ENCODE results near the gene ENOSF1.

GRCh38 chr18:634551-635045 is 77.8 kb downstream of the ENOSF1 start:
- TF ChIP-seq, protein P1, sequence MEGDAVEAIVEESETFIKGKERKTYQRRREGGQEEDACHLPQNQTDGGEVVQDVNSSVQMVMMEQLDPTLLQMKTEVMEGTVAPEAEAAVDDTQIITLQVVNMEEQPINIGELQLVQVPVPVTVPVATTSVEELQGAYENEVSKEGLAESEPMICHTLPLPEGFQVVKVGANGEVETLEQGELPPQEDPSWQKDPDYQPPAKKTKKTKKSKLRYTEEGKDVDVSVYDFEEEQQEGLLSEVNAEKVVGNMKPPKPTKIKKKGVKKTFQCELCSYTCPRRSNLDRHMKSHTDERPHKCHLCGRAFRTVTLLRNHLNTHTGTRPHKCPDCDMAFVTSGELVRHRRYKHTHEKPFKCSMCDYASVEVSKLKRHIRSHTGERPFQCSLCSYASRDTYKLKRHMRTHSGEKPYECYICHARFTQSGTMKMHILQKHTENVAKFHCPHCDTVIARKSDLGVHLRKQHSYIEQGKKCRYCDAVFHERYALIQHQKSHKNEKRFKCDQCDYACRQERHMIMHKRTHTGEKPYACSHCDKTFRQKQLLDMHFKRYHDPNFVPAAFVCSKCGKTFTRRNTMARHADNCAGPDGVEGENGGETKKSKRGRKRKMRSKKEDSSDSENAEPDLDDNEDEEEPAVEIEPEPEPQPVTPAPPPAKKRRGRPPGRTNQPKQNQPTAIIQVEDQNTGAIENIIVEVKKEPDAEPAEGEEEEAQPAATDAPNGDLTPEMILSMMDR (IDR thresholded peaks at IDR 0.05; ENCODE audit: insufficient read depth, low read length, poor library complexity, severe bottlenecking), result no peak
- no peak for TF ChIP-seq EZH2phosphoT487 (conservative IDR thresholded peaks at IDR 0.05; ENCODE audit: low read length)

Measured in SU-DHL-6 (cell line).